Measurements from ENCODE around the gene FAM171A2. TPM values are rescaled to one million over a fixed set of nuclear protein-coding genes. Genes with fewer than 3 reads are reported as not detected.
A peak's percentile ranks its signal among the peaks of the same experiment; 100 is the strongest.
"Not testable (repeated sequence)": the region's sequence is repeated elsewhere in the genome, so short reads cannot be mapped to it uniquely, and the experiment has no call there.

Gene FAM171A2
- total RNA-seq, 2 experiments from 2014 or later: 0.14 to 0.19 TPM

DNA sequence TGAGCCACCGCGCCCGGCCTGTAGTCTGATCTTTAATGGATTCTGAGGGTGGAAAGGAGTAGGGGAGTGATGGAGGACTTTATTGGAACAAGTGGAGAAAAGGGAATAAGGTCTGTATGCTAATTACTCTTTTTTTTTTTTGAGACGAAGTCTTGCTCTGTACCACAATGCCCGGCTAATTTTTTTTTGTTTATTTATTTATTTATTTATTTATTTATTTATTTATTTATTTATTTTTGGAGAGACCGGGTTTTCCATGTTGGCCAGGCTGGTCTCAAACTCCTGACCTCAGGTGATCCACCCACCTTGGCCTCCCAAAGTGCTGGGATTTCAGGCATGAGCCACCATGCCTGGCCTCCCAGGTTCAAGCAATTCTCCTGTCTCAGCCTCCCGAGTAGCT, 34.1 kb downstream of the FAM171A2 start:
- not testable (repeated sequence) for H3K36me3 Mint-ChIP-seq, H3K27me3 Mint-ChIP-seq, H3K4me3 Mint-ChIP-seq, H3K27ac Mint-ChIP-seq, H3K9me3 Mint-ChIP-seq, DNase-seq
- peaks cover 18% of the 10 kb centered on the region for H3K4me1 Mint-ChIP-seq

DNA sequence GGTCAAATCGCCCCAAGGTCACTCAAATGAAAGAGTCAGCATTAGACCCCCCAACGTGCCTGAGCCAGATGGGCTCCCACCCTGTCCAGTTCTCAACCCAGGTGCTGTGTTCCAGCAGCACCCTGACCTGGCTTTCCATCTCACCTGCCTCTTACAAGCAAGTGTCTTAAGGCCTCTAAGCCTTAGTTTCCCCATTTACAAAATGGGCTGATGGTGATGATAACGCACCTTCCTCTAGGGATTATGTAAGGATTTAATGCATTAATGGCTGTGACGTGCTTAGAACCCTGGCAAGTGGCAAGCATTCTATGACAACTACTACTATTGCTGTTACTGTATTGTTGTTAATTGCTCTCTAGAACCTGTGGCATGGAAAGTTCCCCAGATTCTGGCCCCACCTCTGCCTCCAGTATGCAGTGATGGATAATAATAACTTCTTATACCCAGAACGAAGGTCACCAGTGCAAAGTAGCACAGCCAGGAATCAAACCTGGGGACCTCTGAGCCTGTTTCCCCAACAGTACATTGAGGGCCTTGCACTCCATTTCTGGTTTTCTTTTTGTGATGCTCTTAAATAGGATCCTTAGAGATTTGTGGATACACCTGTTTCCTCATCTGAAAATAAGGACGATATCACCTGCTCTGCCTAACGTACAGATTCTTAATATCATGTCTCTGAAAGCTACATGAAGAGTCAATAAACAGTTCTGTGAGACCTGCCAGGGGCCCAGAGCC, 35.8 kb downstream of the FAM171A2 start:
- Mint-ChIP-seq H3K27me3 (no peaks in the 10 kb centered on the region), H3K4me3 (peak overlapping the region; percentile 18), H3K27ac (peak overlapping the region; percentile 12), H3K9me3 (no peaks in the 10 kb centered on the region), H3K36me3 (peaks cover 13% of the 10 kb centered on the region), H3K4me1 (peaks cover 25% of the 10 kb centered on the region)
- no peak for DNase-seq

DNA sequence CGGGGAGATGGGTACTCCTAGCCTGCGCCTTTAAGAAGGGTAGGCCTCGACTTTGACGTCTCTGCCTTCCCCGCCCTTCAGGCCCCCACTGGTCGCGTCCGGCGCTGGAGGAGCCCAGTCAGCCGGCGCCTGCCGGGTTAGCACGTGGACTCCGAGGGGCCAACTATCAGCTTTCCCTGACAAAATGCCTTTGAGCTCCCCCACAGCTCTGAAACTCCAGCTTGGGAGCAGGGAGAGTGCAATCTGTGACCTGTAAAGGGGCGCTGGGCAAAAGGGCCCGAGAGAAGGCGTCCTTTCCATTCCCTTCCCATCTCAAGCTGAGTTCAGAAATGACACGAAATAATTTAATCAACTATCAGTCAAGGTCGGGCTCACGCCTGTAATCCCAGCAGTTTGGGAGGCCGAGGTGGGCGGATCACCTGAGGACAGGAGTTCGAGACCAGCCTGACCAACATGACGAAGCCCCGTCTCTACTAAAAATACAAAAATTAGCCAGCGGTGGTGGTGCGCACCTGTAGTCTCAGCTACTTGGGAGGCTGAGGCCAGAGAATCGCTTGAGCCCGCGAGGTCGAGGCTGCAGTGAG, 36.7 kb downstream of the FAM171A2 start:
- Mint-ChIP-seq H3K4me1 (peaks cover 28% of the 10 kb centered on the region), H3K27ac (peak overlapping the region; percentile 91), H3K4me3 (peak overlapping the region; percentile 79), H3K27me3 (no peaks in the 10 kb centered on the region), H3K36me3 (peaks cover 13% of the 10 kb centered on the region), H3K9me3 (no peaks in the 10 kb centered on the region)
- DNase-seq: peak; percentile 93

DNA sequence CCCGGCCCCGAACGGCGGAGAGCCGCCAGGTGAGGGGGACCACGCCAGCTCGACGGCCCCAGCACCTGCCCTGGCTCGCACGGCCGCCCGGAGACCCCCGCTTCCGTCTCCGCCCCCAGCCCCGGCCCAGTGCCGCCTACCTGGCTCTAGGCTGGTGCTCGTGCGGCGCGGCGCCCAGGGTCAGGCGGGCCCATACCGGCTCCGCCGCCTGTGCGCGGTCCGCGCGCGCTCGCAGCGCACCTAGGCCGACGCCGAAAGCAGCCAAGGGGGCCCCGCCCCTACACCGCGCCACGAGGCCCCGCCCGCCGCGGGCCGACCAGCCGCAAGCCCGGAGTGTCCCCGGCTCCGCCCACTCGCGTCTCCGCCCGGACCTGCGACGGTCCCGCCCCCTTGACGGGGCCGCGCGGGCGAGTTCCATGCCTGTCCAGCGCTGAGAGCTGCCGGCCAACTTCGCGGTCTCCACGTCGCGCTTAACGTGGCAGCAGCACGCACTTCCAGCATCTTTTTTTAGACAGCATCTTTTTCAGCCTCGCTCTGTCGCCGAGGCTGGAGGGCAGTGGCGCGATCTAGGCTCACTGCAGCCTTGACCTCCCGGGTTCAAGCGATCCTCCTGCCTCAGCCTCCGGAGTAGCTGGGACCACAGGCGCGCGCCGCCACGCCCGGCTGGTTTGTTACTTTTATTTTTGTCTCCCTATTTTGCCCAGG, 38.9 kb downstream of the FAM171A2 start, which contains the start of gene SLC25A39:
Gene SLC25A39 (minus strand): TSS at position 253 of the 705 bp plus-strand sequence. CDS start 1,261 bp downstream, outside the sequence.
- Mint-ChIP-seq H3K4me3 (peak within 1 kb of the TSS; percentile 88), H3K9me3 (no peaks in the 10 kb centered on the region), H3K27me3 (no peaks in the 10 kb centered on the region), H3K36me3 (peaks cover 13% of the 10 kb centered on the region), H3K4me1 (peaks cover 23% of the 10 kb centered on the region), H3K27ac (peak within 1 kb of the TSS; percentile 95)
- peak; percentile 98 for DNase-seq

DNA sequence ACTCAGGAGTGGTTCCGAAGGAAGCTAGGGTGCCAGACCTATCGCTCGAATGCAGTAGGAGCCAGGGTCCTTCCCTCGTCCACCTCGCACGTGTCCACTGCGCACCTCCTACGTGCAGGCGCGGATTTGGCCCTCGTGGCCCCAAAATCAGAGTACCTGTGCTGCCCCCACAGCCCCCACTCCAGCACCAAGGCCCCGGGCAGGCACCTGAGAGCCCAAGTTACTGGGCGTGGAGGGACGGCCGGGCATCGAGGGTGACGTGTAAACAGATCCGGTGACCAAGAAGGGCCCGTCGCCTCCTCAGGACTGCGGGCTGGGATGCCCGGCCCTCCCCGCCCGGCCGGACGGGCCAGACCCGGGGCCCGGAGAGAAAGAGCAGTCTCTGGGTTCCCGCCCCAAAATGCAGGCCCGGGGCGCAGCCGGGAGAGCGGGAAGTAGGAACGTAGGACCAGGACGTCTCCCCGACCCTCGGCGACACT, 39.5 kb downstream of the FAM171A2 start:
- Mint-ChIP-seq H3K36me3 (peaks cover 18% of the 10 kb centered on the region), H3K27ac (peak overlapping the region; percentile 82), H3K27me3 (no peaks in the 10 kb centered on the region), H3K4me3 (peak overlapping the region; percentile 88), H3K9me3 (no peaks in the 10 kb centered on the region), H3K4me1 (peaks cover 23% of the 10 kb centered on the region)
- no peak for DNase-seq

DNA sequence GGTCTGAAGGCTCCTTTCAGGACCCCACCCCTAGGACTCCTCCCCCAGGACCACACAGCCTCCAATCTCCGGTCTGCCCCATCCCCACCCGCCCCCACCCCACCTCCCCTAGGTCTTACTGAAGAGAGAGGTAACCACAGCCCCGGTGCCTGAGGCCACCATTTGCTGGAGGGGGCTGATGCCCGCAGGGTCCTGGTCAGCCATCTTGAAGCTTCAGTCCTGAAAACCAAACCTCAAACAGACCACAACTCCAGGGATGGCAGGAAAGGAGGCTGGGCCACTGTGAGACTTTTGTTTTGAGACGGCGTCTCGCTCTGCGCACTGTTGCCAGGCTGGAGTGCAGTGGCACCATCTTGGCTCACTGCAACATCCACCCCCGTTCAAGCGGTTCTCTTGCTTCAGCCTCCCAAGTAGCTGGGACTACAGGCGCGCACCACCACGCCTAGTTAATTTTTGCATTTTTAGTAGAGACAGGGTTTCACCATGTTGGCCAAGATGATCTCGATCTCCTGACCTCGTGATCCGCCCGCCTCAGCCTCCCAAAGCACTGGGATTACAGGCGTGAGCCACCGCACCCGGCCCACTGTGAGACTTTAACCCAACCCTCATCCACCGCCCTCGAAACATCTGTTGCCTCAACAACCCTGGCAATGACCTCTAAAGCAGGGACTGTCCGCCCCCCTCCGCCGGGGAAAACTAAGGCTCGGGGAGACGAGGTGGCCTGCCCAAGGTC, 40.1 kb downstream of the FAM171A2 start:
- Mint-ChIP-seq H3K4me3 (peak overlapping the region; percentile 88), H3K36me3 (peaks cover 18% of the 10 kb centered on the region), H3K9me3 (no peaks in the 10 kb centered on the region), H3K27me3 (no peaks in the 10 kb centered on the region), H3K4me1 (peaks cover 23% of the 10 kb centered on the region), H3K27ac (peak overlapping the region; percentile 82)
- DNase-seq: no peak

DNA sequence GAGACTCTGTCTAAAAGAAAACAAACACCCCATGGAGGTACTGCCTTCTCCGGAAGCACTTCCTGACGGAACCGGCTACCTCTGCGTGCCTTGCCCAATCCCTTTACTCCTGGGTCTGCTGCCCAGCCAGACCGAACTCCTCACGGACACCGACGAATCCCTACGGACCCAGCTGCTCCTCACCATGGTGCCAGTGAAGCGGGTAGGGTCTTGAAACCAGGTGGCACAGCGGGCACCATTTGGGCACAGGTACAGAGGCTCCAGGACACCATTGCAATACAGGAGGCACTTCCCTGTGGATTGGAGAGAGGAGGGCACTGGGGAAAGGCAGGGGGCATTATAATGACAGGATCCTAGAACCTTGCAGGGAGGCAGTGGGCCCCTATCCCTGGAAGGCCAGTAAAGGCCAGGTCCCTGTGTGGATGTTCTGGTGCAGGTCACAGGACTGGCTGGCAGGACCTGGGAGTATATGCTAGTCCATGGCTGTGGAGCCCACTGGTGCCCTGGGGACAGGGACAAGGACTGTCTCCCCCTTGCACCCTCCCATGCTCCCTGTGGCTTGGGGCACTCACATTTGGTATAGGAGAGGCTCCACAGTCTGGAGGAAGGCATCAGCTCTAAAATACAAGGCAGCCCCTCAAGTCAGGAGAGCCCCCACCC, 41.3 kb downstream of the FAM171A2 start:
- no peaks in the 10 kb centered on the region for H3K9me3 Mint-ChIP-seq
- H3K4me3 Mint-ChIP-seq: peak overlapping the region; percentile 52
- peaks cover 18% of the 10 kb centered on the region for H3K4me1 Mint-ChIP-seq
- DNase-seq: no peak
- peaks cover 20% of the 10 kb centered on the region for H3K36me3 Mint-ChIP-seq
- H3K27me3 Mint-ChIP-seq: peaks cover 7% of the 10 kb centered on the region
- no peak overlapping the region for H3K27ac Mint-ChIP-seq

DNA sequence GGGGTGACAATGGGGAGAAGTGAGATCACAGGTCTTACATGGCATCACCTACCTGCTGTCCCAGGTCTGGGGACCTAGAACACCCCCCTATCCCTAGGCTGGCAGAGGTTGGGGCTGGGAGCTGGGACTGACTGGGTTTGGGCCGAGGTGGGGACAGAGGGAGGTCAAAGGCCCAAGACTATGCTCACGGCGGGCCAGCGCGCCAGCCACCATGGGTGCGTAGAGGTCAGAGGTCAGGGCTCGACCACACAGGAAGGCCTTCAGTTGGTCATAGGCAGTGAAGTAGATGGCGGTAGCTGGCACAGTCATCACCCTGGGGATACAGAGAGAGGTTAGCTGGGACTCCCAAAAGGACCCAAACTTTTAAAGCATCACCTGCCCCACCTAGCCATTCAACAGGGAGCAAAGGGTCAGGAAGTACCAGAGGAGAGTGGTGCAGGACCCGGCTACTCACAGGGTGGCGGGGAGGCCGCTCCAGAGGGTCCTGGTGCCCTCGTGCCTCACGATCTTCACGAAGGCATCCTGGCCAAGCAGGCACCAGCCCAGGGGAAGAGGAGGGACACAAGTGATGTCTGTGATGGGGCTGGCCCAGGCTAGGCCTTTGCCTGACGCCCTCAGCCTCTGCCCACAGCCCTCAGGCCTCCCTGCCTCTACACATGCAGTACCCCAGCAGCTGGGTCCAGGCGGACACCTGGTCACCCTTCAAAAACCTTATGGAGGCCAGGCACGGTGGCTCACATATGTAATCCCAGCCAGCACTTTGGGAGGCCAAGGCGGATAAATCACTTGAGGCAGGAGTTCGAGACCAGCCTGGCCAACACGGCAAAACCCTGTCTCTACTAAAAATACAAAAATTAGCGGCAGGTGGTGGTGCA, 42.2 kb downstream of the FAM171A2 start:
- DNase-seq: no peak
- Mint-ChIP-seq H3K4me1 (peaks cover 15% of the 10 kb centered on the region), H3K9me3 (no peaks in the 10 kb centered on the region), H3K27me3 (peaks cover 16% of the 10 kb centered on the region), H3K4me3 (no peak overlapping the region), H3K36me3 (peaks cover 23% of the 10 kb centered on the region), H3K27ac (no peak overlapping the region)

DNA sequence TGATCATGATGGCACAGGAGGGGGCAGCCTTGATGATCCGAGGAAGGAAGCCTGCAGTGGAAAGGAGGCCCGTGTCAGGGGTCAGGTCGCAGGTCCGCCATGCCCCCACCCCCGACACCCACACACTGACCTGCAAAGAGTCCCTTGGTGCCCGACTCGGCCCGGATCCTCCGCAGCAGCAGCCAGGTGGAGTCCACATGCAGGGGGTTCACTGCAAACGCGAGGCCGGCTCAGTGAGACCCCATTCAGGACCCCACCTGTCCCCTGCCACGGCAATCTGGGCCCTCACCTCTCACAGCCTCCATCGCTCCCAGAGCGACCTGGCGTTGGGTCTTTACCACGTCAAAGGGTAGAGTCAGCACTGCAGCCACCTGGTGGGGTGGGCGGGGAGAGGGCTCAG, 43.6 kb downstream of the FAM171A2 start:
- Mint-ChIP-seq H3K27me3 (peaks cover 28% of the 10 kb centered on the region), H3K4me3 (no peak overlapping the region), H3K4me1 (peaks cover 22% of the 10 kb centered on the region), H3K27ac (no peak overlapping the region), H3K9me3 (no peaks in the 10 kb centered on the region), H3K36me3 (peaks cover 21% of the 10 kb centered on the region)
- no peak for DNase-seq

DNA sequence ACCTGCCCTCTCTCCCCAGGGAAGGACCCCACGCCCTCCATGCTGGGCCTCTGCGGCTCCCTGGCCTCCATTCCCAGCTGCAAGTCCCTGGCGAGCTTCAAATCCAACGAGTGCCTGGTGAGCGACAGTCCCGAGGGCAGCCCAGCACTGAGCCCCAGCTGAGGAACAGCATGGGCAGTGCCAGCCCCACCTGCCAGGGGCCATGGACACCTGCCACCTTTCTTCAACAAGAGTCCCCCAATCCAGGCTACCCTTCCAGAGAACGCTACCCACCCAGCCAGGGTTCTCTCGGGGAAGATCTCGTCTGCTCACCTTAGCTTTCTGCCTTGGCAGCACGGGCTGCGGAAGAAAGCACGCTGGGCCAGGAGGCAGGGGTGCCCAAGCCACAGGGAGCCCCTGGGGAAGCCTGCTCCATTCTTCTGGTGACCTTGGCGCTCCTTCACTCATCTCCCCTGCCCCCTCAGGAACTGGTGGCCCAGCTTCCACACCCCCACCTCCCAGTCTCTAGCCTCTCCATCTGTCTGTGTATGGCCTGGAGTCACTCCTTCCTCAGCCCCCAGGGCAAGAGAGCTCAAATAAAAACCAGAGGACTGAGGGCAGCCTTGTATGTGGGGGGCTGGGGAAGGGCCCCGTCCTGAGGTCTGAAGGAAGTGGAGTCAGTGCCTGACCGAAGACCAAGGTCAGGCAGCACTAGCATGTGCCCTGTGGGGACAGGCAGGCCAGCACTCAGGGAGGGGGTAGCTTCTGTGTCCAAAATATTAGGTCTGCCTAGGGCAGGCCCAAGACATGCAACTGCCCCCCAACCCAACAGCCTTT, 45.4 kb downstream of the FAM171A2 start:
- Mint-ChIP-seq H3K4me3 (no peak overlapping the region), H3K4me1 (peaks cover 19% of the 10 kb centered on the region), H3K9me3 (no peaks in the 10 kb centered on the region), H3K27me3 (peaks cover 43% of the 10 kb centered on the region), H3K27ac (no peak overlapping the region), H3K36me3 (peaks cover 12% of the 10 kb centered on the region)
- DNase-seq: no peak

DNA sequence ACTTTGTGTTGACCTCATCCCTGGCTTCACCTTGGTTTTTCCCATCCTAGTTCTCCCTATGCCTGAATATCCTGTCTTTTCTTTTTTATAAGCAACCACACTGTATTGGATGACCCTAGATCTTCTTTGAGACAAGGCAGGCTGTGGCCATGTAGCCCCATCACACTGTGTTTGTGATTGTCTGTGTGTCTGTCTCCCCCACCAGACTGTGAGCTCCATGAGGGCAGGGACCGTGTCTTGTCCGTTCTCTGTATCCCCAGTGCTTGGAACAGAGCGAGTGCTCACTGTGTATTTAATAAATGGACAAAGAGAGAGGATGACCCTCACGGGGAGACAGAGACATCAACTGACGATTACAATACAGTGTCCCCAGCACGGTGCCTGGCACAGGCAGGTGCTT, 46.1 kb downstream of the FAM171A2 start:
- Mint-ChIP-seq H3K27ac (no peak overlapping the region), H3K27me3 (peaks cover 49% of the 10 kb centered on the region), H3K9me3 (no peaks in the 10 kb centered on the region), H3K4me1 (peaks cover 16% of the 10 kb centered on the region), H3K36me3 (peaks cover 10% of the 10 kb centered on the region), H3K4me3 (no peak overlapping the region)
- DNase-seq: no peak

DNA sequence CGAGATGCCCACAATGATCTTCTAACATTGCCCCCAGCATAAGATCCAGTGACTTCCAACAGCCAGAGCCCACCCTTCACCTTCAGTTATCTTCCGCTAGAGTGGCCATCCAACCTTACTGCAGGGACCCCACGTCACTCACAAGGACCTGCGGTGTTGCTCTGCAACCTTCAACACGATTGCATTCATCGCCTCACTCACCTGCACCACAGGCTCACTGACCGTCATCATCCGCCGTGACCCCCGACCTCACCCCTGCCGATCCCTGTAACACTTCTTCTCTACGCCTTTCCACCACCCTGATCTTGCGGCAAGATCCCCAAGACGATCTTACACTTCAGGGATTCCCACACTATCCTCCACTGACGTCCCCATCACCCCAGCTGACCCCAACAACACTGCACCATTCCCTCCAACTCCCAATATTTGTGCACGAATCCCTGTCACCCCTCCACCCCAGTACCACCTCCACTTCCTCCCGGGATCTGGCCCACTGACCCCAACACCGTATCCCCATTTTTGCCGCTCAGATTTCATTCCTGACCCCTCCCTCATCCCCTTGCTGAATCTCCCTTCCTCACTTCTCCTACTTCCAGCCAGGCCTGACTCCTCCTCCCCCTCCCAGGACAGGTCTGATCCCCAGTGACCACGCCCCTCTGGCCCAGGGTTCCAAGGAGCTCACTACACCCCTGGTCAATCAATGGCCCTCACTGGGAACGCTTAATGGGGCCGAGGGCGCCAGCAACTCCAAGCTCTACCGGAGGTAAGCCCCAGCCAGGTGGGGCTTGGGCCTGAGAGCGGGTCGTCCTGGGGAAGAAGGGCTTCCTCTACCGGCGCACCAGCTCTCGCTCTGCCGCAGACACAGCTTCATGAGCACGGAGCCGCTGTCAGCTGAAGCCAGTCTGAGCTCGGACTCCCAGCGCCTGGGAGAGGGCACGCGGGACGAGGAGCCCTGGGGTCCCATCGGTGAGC, 47.6 kb downstream of the FAM171A2 start:
- peaks cover 54% of the 10 kb centered on the region for H3K27me3 Mint-ChIP-seq
- no peak for DNase-seq
- peak overlapping the region; percentile 4 for H3K27ac Mint-ChIP-seq
- peaks cover 12% of the 10 kb centered on the region for H3K4me1 Mint-ChIP-seq
- H3K36me3 Mint-ChIP-seq: peaks cover 10% of the 10 kb centered on the region
- no peaks in the 10 kb centered on the region for H3K9me3 Mint-ChIP-seq
- H3K4me3 Mint-ChIP-seq: peak overlapping the region; percentile 63

Data from activated naive CD8-positive, alpha-beta T cell treated with anti-CD3 and anti-CD28 coated beads for 36 hours (primary cell).